Measurements from ENCODE around the gene NSD1. TPM values are rescaled to one million over a fixed set of nuclear protein-coding genes. Genes with fewer than 3 reads are reported as not detected.

Gene NSD1
- total and polyA plus RNA-seq, 9 of the 15 experiments (the other 6 are each of a cell fraction or from before 2014, with no cell fraction given): 3.8 to 51.0 (median 24.7) TPM

DNA sequence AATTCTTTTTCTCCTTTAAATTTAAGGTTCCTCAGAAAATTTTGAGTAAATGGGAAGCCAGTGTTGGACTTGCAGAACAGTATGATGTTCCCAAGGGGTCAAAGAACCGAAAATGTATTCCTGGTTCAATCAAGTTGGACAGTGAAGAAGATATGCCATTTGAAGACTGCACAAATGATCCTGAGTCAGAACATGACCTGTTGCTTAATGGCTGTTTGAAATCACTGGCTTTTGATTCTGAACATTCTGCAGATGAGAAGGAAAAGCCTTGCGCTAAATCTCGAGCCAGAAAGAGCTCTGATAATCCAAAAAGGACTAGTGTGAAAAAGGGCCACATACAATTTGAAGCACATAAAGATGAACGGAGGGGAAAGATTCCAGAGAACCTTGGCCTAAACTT lies 76.0 kb downstream of the NSD1 start:
- ChIA-PET POLR2A (interaction anchor here (1.2 kb wide), 1 partner anchor 21 kb away, joined by 6 read pairs; no protein-coding TSS in a partner anchor), CTCF (ENCODE audit: low intra/inter-chr PET ratio) (no interaction called here)
- no TSS peak for BruUV-seq (replicated peaks)
- in situ Hi-C loops (cut with MboI): no loop called here
- WGBS (ENCODE audit: insufficient coverage, low coverage, missing lambda C conversion rate): 91% methylated on average over 4 of the region's 4 CpGs
- FAIRE-seq (no peak), DNase-seq (ENCODE audit: extremely low read depth in 1 of 4, low spot score in 3 of 4) (no peak), ATAC-seq (no peak)
- H3K9me1 ChIP-seq (ENCODE audit: control insufficient read depth, insufficient read depth, low read length): no peaks in the 10 kb centered on the region
- H3K27ac ChIP-seq (ENCODE audit: extremely low read depth, low read depth, low read length): no peak overlapping the region
- H3K4me2 ChIP-seq (ENCODE audit: insufficient read depth, low read length): no peak overlapping the region
- H3K4me1 ChIP-seq (replicated peaks in 1 of 2; ENCODE audit: control insufficient read depth in 2 of 2, insufficient read depth in 2 of 2, low read length in 2 of 2): no peaks in the 10 kb centered on the region
- H3K36me3 ChIP-seq (ENCODE audit: control insufficient read depth, insufficient read depth, low read length): peaks cover 74% of the 10 kb centered on the region
- no peak overlapping the region for H3K4me3 ChIP-seq
- H3K79me2 ChIP-seq (ENCODE audit: control insufficient read depth, insufficient read depth, low read length): no peaks in the 10 kb centered on the region
- no peaks in the 10 kb centered on the region for H4K20me1 ChIP-seq (replicated peaks; ENCODE audit: control insufficient read depth, insufficient read depth, low read length)
- H3K27me3 ChIP-seq (ENCODE audit: control insufficient read depth in 2 of 2, insufficient read depth in 2 of 2, low read length in 2 of 2): no peaks in the 10 kb centered on the region
- H3K9ac ChIP-seq (ENCODE audit: insufficient read depth in 1 of 2, low read depth in 2 of 2, low read length in 2 of 2): no peak overlapping the region
- H2AFZ ChIP-seq (ENCODE audit: low read depth, low read length): no peak overlapping the region
- no peaks in the 10 kb centered on the region for H3K9me3 ChIP-seq (replicated peaks; ENCODE audit: control insufficient read depth, insufficient read depth, low read depth, low read length)
- TF ChIP-seq ZBTB26 (CRISPR knock-in tag; IDR thresholded peaks at IDR 0.05): no peak
- intact Hi-C loops (cut with micrococcal nuclease): no loop called here

DNA sequence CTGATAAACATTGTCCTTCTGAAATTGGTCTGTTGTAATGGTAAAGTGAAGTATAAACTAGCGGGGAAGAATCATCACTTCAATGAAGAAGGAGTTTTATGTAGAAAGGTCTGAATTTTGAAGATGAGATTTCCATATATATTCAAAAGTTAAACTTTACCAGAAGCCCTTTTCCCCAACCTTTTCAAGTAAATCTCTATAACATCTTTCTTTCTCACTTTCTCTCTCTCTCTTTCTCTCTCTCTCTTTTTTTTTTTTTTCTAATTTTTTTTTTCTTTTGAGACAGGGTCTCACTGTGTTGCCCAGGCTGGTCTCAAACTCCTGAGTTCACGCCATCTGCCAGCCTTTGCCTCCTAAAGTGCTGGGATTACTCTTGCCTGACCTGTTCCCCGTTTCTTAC lies 78.7 kb downstream of the NSD1 start:
- Histone ChIP-seq H3K36me3 (ENCODE audit: control insufficient read depth, insufficient read depth, low read length) (peaks cover 57% of the 10 kb centered on the region), H3K9me3 (replicated peaks; ENCODE audit: control insufficient read depth, insufficient read depth, low read depth, low read length) (no peaks in the 10 kb centered on the region), H2AFZ (ENCODE audit: low read depth, low read length) (no peak overlapping the region), H3K79me2 (ENCODE audit: control insufficient read depth, insufficient read depth, low read length) (peaks cover 3% of the 10 kb centered on the region; the same call in 1 of the 3 replicates), H3K27me3 (ENCODE audit: control insufficient read depth in 2 of 2, insufficient read depth in 2 of 2, low read length in 2 of 2) (no peaks in the 10 kb centered on the region), H3K4me3 (no peak overlapping the region), H3K27ac (ENCODE audit: extremely low read depth, low read depth, low read length) (no peak overlapping the region), H4K20me1 (replicated peaks; ENCODE audit: control insufficient read depth, insufficient read depth, low read length) (no peaks in the 10 kb centered on the region), H3K4me1 (replicated peaks in 1 of 2; ENCODE audit: control insufficient read depth in 2 of 2, insufficient read depth in 2 of 2, low read length in 2 of 2) (no peaks in the 10 kb centered on the region), H3K4me2 (ENCODE audit: insufficient read depth, low read length) (no peak overlapping the region), H3K9ac (ENCODE audit: insufficient read depth in 1 of 2, low read depth in 2 of 2, low read length in 2 of 2) (no peak overlapping the region), H3K9me1 (ENCODE audit: control insufficient read depth, insufficient read depth, low read length) (no peaks in the 10 kb centered on the region)
- intact Hi-C loops (cut with micrococcal nuclease) (no loop called here), in situ Hi-C loops (cut with MboI) (no loop called here)
- DNase-seq (ENCODE audit: extremely low read depth in 1 of 4, low spot score in 3 of 4) (no peak), ATAC-seq (no peak), FAIRE-seq (no peak)
- WGBS (ENCODE audit: insufficient coverage, low coverage, missing lambda C conversion rate): 58% methylated on average over 3 of the region's 3 CpGs
- POLR2A ChIA-PET: interaction anchor here (0.6 to 1.0 kb wide), 2 partner anchors 22 to 112 kb away, joined by 3 to 4 read pairs; no protein-coding TSS in a partner anchor
- TF ChIP-seq U2AF1 (optimal IDR thresholded peaks at IDR 0.05; ENCODE audit: low read depth, low read length): peak; percentile 46
- TF ChIP-seq SLC30A9 (CRISPR knock-in tag; IDR thresholded peaks at IDR 0.05): no peak
- no peak for TF ChIP-seq PPARD (CRISPR knock-in tag; IDR thresholded peaks at IDR 0.05)
- TF ChIP-seq NELFE (IDR thresholded peaks at IDR 0.05; ENCODE audit: insufficient read depth, insufficient read length): no peak
- TF ChIP-seq EWSR1 (IDR thresholded peaks at IDR 0.05; ENCODE audit: borderline replicate concordance, low read depth, partially characterized antibody): no peak
- BruUV-seq (replicated peaks): no TSS peak
- CTCF ChIA-PET (ENCODE audit: low intra/inter-chr PET ratio): no interaction called here

Measured in K562 (cell line).